HL-60 (cell line): ENCODE measurements around the gene STOM.

Experiments used
- DNase-seq, 2 experiments: peaks; one replicate each; pipeline ENCODE4 v3.0.0-alpha.2; 2010 to 2020; ENCODE audit warnings: low read depth in 1 of 2, low spot score in 1 of 2
- H3K27ac ChIP-seq: fragments of 250-450 bp; sonication (Bioruptor Pico); replicated peaks from 2 replicates; pipeline ENCODE4 v1.5.1; 2020; ENCODE audit warnings: mild to moderate bottlenecking, moderate library complexity
- H3K27me3 ChIP-seq: fragments of 250-450 bp; sonication (Bioruptor Pico); 2 replicates; pipeline ENCODE4 v1.5.1; 2021; ENCODE audit warnings: mild to moderate bottlenecking, moderate library complexity; ENCODE audit not compliant: insufficient read depth, poor library complexity, severe bottlenecking
- H3K4me3 ChIP-seq: replicated peaks from 2 replicates; pipeline ENCODE4 v1.5.1; 2011; ENCODE audit warnings: mild to moderate bottlenecking, control low read depth, low read length; ENCODE audit not compliant: insufficient read depth
- GABPA ChIP-seq: IDR thresholded peaks from 2 replicates; pipeline ENCODE4 v1.6.1; 2012; ENCODE audit warnings: low read depth
- POLR2AphosphoS5 ChIP-seq: IDR thresholded peaks from 2 replicates; pipeline ENCODE4 v1.6.1; 2012; ENCODE audit warnings: low read depth
- REST ChIP-seq: IDR thresholded peaks from 2 replicates; pipeline ENCODE4 v1.6.1; 2012; ENCODE audit warnings: low read depth; ENCODE audit not compliant: insufficient replicate concordance
- SPI1 ChIP-seq: IDR thresholded peaks from 2 replicates; pipeline ENCODE4 v1.6.1; 2012; ENCODE audit warnings: low read depth, mild to moderate bottlenecking, borderline replicate concordance
- TF ChIP-seq, protein P1 (sequence below): IDR thresholded peaks from one replicate; pipeline ENCODE4 v1.5.1; 2011; ENCODE audit warnings: low read length, control low read depth, inconsistent platforms; ENCODE audit not compliant: insufficient read depth

Gene STOM

DNA sequence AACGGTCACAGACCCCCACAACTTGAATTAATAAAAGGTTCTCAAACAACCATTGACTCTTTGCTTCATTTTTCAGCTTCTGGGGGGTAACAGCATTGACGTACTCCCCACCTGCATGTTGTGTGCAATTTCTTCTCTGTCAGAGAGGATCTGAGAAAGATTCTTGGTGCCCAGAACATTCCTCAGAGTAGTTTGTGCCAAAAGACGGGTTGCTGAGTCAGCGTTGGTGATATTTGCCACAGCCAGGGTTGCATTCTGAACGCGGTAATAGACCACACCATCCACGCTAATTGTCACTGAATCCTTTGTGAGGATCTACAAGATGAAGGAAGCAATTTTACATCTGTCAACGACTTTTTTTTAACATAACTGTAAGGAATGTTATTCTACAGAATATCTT, 21.0 kb downstream of the STOM start:
- no peak overlapping the region for H3K4me3 ChIP-seq
- H3K27ac ChIP-seq, result no peak overlapping the region
- no peak for TF ChIP-seq POLR2AphosphoS5
- TF ChIP-seq GABPA, result no peak
- TF ChIP-seq REST, result no peak
- TF ChIP-seq SPI1, result no peak
- TF ChIP-seq, protein P1, sequence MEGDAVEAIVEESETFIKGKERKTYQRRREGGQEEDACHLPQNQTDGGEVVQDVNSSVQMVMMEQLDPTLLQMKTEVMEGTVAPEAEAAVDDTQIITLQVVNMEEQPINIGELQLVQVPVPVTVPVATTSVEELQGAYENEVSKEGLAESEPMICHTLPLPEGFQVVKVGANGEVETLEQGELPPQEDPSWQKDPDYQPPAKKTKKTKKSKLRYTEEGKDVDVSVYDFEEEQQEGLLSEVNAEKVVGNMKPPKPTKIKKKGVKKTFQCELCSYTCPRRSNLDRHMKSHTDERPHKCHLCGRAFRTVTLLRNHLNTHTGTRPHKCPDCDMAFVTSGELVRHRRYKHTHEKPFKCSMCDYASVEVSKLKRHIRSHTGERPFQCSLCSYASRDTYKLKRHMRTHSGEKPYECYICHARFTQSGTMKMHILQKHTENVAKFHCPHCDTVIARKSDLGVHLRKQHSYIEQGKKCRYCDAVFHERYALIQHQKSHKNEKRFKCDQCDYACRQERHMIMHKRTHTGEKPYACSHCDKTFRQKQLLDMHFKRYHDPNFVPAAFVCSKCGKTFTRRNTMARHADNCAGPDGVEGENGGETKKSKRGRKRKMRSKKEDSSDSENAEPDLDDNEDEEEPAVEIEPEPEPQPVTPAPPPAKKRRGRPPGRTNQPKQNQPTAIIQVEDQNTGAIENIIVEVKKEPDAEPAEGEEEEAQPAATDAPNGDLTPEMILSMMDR, result no peak
- no peaks in the 10 kb centered on the region for H3K27me3 ChIP-seq
- DNase-seq, result no peak

GRCh38 chr9:121348221-121348620, 21.8 kb downstream of the STOM start:
- TF ChIP-seq, protein P1, result no peak
- no peak for TF ChIP-seq REST
- no peak for TF ChIP-seq SPI1
- TF ChIP-seq POLR2AphosphoS5, result no peak
- TF ChIP-seq GABPA, result no peak
- Histone ChIP-seq H3K4me3 (no peak overlapping the region), H3K27me3 (no peaks in the 10 kb centered on the region), H3K27ac (no peak overlapping the region)
- no peak for DNase-seq

- Histone ChIP-seq H3K4me3 (no peak overlapping the region), H3K27ac (no peak overlapping the region), H3K27me3 (no peaks in the 10 kb centered on the region)
- no peak for TF ChIP-seq SPI1
- no peak for TF ChIP-seq GABPA
- no peak for TF ChIP-seq POLR2AphosphoS5
- no peak for TF ChIP-seq REST
- DNase-seq, result no peak
These were observed 25.0 kb downstream of the STOM start for GRCh38 chr9:121345070-121345469.
